Body of pancreas (tissue), 4 donors: ENCODE results near the gene TRIM5.

ENCODE experiments used
- CTCF ChIP-seq, 7 experiments: fragments of 450-650 bp in 4 of 7; fragments of 200-600 bp in 3 of 7; sonication (generic) in 3 of 7; IDR thresholded peaks; one replicate each; pipeline ENCODE4 v1.5.1; 2016 to 2019; ENCODE audit warnings: antibody characterized with exemption in 7 of 7
- POLR2A ChIP-seq, 3 donors: fragments of 450-650 bp; IDR thresholded peaks; one replicate each; pipeline ENCODE4 v1.6.1; 2016; ENCODE audit warnings: antibody characterized with exemption in 3 of 3, mild to moderate bottlenecking in 2 of 3

GRCh38 chr11:5695580-5695979 is 10.7 kb upstream of the TRIM5 start:
- no peak for TF ChIP-seq CTCF (IDR thresholded peaks at IDR 0.05)
- no peak for TF ChIP-seq POLR2A (IDR thresholded peaks at IDR 0.05)
